SKM-1 treated with dmso at 0.1 percent for 144 hours (cell line): ENCODE data around the gene PALM.
A peak's percentile ranks its signal among the peaks of the same experiment; 100 is the strongest.
"Not testable (repeated sequence)": the region's sequence is repeated elsewhere in the genome, so short reads cannot be mapped to it uniquely, and the experiment has no call there.

Experiments used
- DNase-seq: peaks from one replicate; lab custom pipeline; 2025; ENCODE audit not compliant: unreplicated experiment; lab: John Stamatoyannopoulos, UW

Gene PALM, protein sequence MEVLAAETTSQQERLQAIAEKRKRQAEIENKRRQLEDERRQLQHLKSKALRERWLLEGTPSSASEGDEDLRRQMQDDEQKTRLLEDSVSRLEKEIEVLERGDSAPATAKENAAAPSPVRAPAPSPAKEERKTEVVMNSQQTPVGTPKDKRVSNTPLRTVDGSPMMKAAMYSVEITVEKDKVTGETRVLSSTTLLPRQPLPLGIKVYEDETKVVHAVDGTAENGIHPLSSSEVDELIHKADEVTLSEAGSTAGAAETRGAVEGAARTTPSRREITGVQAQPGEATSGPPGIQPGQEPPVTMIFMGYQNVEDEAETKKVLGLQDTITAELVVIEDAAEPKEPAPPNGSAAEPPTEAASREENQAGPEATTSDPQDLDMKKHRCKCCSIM

GRCh38 chr19:708154-709143, at the start of gene PALM:
Gene PALM, plus strand, starts transcription at chr19:708935. Its CDS starts 212 bp downstream, at chr19:709147.
- no peak for DNase-seq

GRCh38 chr19:660793-661426, 47.8 kb upstream of the PALM start:
- no peak for DNase-seq

GRCh38 chr19:661427-662196, 47.1 kb upstream of the PALM start:
- peak; percentile 20 for DNase-seq

- peak; percentile 31 for DNase-seq
These were observed 46.4 kb upstream of the PALM start for GRCh38 chr19:662207-662961.

GRCh38 chr19:662962-663681, 45.6 kb upstream of the PALM start, which contains the start of gene RNF126:
Gene RNF126, minus strand, starts transcription at chr19:663214. Its CDS starts 93 bp downstream, at chr19:663121.
- peak; percentile 89 for DNase-seq

- no peak for DNase-seq
These were observed 45.0 kb upstream of the PALM start for GRCh38 chr19:663682-664117.

DNA sequence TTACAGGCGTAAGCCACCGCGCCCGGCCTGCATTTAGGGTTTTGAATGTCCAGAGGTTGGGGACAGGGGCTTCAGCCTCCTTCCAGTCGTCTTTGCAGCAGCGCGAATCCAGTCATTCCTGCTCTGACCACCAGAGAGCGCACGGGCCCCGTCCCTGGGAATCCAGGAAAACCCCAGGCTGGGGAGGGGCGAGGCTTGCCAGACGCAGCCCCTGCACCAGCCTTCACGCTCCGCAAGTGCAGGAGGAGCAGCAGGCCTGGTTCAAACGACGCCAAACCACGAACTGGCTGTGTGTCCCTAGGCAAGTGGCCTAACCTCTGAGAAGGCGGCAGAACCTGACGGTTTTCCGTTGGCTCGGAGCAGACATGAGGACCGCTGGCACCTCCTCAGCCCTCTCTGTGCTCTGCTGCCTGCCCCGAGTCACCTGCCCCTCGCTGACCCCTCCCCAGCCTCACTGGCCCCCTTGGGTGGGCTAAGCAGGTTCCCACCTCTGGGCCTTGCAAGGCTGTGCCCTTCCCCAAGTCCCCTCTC, 43.8 kb upstream of the PALM start:
- peak; percentile 70 for DNase-seq

- not testable (repeated sequence) for DNase-seq
These were observed 41.7 kb upstream of the PALM start for GRCh38 chr19:666985-667573.

- not testable (repeated sequence) for DNase-seq
These were observed 39.9 kb upstream of the PALM start for GRCh38 chr19:668675-669434.

- DNase-seq = no peak
These were observed 38.1 kb upstream of the PALM start for GRCh38 chr19:670609-671075.

DNA sequence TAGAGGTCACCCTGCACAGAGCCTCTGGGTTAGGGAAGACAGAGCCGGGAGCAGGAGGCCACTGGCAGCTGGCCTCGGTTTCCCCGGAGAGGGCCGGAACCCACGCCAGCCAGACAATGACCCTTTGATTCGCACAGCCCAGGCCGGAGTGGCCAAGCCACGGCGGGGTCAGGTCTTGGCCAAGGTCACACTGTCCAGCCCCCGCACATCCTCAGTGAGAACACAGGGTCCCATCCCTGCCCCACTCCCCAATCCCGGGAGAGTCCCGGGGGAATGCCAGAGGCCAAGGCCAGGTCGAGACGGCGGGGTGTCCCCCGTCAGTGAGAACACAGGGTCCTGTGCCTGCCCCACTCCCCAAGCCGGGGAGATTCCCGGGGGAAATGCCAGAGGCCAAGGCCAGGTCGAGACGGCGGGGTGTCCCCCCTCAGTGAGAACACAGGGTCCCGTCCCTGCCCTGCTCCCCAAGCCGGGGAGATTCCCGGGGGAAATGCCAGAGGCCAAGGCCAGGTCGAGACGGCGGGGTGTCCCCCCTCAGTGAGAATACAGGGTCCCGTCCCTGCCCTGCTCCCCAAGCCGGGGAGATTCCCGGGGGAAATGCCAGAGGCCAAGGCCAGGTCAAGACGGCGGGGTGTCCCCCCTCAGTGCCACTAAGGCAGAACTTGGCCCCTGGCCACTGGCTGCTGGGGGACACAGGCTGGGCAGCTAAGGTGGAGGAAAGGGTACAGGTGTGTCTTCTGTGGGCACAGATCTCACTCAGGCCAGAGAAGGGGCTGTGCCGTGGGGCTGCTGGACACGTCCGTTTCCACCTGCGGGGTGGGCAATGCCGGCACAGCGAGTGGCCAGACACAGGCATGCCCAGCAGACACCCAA, 34.2 kb upstream of the PALM start:
- no peak for DNase-seq

- no peak for DNase-seq
These were observed 32.8 kb upstream of the PALM start for GRCh38 chr19:676007-676338.

DNA sequence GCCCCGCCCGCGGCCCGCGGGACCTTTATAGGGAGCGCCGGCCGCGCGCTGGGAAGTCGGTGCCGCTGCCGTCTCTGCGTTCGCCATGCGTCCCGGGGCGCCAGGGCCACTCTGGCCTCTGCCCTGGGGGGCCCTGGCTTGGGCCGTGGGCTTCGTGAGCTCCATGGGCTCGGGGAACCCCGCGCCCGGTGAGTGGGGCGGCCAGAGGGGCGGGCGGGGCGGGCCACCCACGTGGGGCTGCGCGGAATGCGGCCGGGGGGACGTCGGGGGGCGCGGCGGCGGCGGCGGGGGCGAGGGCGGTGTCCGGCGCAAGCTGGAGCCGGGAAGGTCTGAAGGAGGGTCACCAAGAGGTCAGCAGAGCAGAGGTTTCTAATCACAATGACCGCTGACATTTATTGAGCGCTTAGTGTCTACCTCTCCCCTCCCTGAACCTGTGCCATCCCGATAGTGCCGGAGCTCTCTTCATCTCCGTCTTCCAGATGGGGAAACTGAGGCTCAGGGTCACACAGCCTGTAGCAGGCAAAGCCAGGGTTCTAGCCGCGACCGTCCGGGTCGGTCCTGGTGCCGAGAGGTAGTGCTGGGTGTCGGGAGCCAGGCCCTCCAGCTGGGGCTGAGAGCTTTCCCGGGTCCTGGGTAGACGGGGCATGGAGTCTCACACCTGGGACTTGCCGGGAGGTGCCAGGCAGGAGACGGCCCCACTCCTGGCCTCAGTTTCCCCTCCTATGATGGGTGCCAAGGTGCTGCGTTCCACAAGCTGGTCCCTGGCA, 32.2 kb upstream of the PALM start, which contains the start of gene FSTL3:
TSS of gene FSTL3 (plus strand) at position 54 of the 767 bp plus-strand sequence. CDS start at position 86, 32 bp downstream.
- DNase-seq = no peak

DNA sequence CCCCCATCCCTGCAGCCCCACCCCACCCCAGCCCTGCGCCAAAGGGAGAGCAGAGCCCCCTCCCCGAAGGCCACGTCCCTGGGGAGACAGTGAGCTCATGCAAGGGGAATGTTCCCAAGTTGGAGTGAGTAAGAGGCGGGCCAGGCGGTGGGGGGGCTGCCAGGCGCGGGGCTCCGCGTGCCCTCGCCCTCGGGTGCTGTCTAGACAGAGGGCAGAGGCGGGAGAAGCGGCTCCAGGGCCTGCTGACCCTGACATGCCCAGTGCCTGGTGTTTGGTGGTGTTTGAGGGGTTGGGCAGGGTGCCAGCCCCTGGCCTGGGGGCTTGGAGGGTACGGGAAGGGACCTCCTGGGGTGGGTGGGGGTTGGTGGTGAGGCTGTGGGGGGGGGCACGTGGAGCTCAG, 31.5 kb upstream of the PALM start:
- no peak for DNase-seq

DNA sequence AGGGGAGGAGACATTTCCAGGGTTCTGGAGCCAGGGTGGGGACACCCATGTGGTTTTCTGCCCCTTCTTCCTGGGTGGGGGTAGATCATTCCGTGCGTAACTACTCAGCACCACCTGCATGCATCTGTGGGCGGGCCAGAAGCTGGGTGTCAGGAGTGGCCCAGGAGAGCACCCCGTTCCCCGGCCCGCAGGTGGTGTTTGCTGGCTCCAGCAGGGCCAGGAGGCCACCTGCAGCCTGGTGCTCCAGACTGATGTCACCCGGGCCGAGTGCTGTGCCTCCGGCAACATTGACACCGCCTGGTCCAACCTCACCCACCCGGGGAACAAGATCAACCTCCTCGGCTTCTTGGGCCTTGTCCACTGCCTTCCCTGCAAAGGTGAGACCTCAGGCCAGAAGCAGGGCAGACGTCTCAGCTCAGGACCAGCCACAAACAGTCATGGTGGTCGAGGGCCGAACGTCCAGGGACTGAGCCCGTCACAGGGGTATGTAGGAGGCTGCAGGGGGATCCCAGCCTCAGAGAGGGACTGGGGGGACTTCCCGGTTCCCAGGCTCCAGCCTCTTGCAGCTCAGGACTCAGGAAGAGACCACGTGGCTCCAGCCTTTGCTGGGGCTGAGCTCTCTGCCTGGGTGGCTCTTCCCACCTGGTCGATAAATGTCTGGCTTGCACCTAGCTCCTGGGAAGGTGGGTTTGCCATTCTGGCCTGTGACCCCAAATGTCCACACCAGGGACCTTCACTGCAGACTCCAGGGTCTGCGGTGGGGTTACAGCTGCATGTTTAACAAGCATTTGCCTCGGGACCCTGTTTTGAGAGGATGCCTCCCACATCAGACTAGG, 30.9 kb upstream of the PALM start:
- DNase-seq = no peak
